H1 (cell line): Measurements from ENCODE around the gene MCF2L. TPM values are rescaled to one million over a fixed set of nuclear protein-coding genes. Genes with fewer than 3 reads are reported as not detected.

ENCODE experiments used
- KDM1A ChIP-seq: fragments of 200-600, 300-600 bp; sonication (generic); IDR thresholded peaks from 2 replicates; pipeline ENCODE4 v1.7.1; 2016; ENCODE audit warnings: mild to moderate bottlenecking, low read length, borderline replicate concordance
- PHF8 ChIP-seq: fragments of 200-600 bp; sonication (generic); conservative IDR thresholded peaks from 2 replicates; pipeline ENCODE4 v1.7.1; 2012; ENCODE audit warnings: low read depth, mild to moderate bottlenecking, inconsistent platforms, low read length, moderate library complexity
- RBBP5 ChIP-seq: IDR thresholded peaks from 2 replicates; pipeline ENCODE4 v1.7.1; 2012; ENCODE audit warnings: low read depth, mild to moderate bottlenecking, inconsistent platforms, low read length, moderate library complexity, borderline replicate concordance
- polyA plus RNA-seq, 7 experiments: library from polyadenylated mRNA; depleted of rRNA in 3 of 7; stranded (reverse) in 5 of 7; unstranded in 2 of 7; fragments of >200 nt in 5 of 7; fragments of 200-250 nt in 2 of 7; gene quantifications; 1 replicate in 5 of 7; 2 replicates in 1 of 7; 4 replicates in 1 of 7; pipeline versions ENCODE4 v1.2.1 to v1.2.3, GENCODE V29; 2011 to 2013; ENCODE audit warnings: missing spikeins in 2 of 7, mixed read lengths in 2 of 7
- total RNA-seq: library from RNA; stranded (reverse); fragmentation: NEBNext Ultra II Directional; extraction: Animal tissue kit (Norgen Biotek cat#: 25700); gene quantifications from 2 replicates; pipeline ENCODE4 v1.2.1, GENCODE V29; 2021
- TF ChIP-seq, protein P1 (sequence below): IDR thresholded peaks from 2 replicates; pipeline ENCODE4 v1.6.1; 2011; ENCODE audit warnings: low read depth, mild to moderate bottlenecking, low read length; ENCODE audit not compliant: insufficient read depth
- TF ChIP-seq, protein P2 (sequence below): IDR thresholded peaks from 2 replicates; pipeline ENCODE4 v1.6.1; 2011; ENCODE audit warnings: low read length, improper control_type of control experiment

Gene MCF2L
- total and polyA plus RNA-seq, 2 of the 8 experiments (the other 6 are each of a cell fraction or from before 2014, with no cell fraction given), result 10.1 to 24.4 TPM

DNA sequence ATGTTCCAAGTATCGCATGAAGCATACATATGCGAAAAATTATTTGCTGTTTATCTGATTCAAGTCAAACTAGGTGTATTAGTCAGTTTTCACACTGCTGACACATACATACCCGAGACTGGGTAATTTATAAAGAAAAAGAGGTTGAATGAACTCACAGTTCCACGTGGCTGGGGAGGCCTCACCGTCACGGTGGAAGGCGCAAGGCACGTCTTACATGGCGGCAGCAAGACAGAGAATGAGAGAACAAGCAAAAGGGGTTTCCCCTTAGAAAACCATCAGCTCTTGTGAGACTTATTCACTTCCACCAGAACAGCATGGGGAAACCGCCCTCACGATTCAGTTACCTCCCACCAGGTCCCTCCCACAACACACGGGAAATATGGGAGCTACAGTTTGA lies 176.5 kb downstream of the MCF2L start (continued):
- TF ChIP-seq KDM1A, result no peak
- TF ChIP-seq, protein P1, sequence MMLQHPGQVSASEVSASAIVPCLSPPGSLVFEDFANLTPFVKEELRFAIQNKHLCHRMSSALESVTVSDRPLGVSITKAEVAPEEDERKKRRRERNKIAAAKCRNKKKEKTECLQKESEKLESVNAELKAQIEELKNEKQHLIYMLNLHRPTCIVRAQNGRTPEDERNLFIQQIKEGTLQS, result no peak
- no peak for TF ChIP-seq PHF8
- TF ChIP-seq, protein P2, sequence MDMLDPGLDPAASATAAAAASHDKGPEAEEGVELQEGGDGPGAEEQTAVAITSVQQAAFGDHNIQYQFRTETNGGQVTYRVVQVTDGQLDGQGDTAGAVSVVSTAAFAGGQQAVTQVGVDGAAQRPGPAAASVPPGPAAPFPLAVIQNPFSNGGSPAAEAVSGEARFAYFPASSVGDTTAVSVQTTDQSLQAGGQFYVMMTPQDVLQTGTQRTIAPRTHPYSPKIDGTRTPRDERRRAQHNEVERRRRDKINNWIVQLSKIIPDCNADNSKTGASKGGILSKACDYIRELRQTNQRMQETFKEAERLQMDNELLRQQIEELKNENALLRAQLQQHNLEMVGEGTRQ, result no peak
- no peak for TF ChIP-seq RBBP5
